Stimulated activated CD4-positive, alpha-beta T cell treated with anti-CD3 and anti-CD28 coated beads, TNF-alpha, amount 100 ng/mL, for 24 hours (primary cell): ENCODE measurements around the gene EIF5A2.
"Not testable (repeated sequence)": the region's sequence is repeated elsewhere in the genome, so short reads cannot be mapped to it uniquely, and the experiment has no call there.

ENCODE experiments used
- DNase-seq, 3 experiments: peaks; one replicate each; pipeline ENCODE4 v3.0.0-alpha.2; 2020; ENCODE audit warnings: low read depth in 3 of 3

EIF5A2 gene

GRCh38 chr3:170908235-170909116 is at the start of gene EIF5A2:
Gene EIF5A2, minus strand, starts transcription at chr3:170908637. Its CDS starts 831 bp downstream, at chr3:170907806.
- peak; percentile 89 to 95 (median 94) for DNase-seq

GRCh38 chr3:170956647-170957046 is 48.2 kb upstream of the EIF5A2 start:
- no peak for DNase-seq

- DNase-seq: no peak
Observed at GRCh38 chr3:170953736-170954135, 45.3 kb upstream of the EIF5A2 start.

DNA sequence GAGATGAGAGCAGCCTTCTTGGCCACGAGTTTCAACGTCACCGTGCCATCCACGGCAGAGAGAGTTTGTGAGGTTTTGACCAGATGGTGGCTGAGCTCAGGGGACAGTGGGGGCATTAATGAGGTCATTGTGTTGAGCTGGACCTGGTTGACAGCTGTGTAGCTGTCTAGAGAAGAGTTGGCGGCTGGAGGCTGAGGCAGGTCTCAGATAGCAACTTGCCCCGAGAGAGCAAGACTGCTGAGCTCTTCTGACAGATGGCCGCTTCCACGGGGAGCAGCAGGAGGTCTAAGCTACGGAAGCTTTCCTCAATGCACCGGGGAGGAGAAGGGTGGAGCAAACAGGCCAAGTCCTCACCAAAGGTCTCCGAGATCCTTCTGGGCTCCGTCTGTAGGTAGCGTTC is 44.8 kb upstream of the EIF5A2 start:
- DNase-seq: no peak

GRCh38 chr3:170949211-170949610 is 40.8 kb upstream of the EIF5A2 start:
- no peak for DNase-seq

- DNase-seq: no peak
Observed at GRCh38 chr3:170947018-170947769, 38.8 kb upstream of the EIF5A2 start.

DNA sequence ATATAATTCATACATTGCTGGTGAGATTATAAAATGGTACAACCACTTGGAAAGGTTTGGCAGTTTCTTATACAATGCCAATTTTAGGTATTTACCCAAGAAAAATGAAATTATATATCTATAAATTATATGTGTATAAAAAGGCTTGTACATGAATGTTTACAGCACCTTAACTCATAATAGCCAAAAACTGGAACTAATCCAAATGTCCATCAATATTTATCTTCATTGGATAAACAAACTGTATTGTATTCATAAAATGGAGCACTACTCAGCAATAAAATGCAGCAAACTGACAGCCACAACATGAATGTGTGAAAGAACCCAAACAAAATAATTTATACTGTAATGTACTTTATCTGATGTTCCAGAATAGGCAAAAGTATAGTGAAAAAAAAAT is 33.6 kb upstream of the EIF5A2 start:
- DNase-seq: no peak

DNA sequence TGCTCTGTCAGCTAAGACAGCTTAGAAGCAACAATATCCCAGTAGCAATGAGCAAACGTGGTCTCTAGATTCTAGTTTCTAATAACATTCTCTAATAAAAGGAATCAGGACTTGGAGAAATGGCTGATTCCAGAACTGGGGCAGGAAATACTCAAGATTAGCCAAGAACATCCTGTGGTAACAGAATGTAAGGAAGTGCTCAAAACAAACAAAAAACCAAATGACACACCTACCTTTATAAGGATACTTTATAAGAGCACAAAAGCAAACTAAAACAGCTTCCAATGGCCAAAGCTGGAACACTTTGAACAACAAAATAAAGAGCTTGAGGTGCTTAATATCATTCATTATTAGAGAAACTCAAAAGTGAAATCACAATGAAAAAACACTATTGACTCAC is 33.1 kb upstream of the EIF5A2 start:
- no peak for DNase-seq

DNA sequence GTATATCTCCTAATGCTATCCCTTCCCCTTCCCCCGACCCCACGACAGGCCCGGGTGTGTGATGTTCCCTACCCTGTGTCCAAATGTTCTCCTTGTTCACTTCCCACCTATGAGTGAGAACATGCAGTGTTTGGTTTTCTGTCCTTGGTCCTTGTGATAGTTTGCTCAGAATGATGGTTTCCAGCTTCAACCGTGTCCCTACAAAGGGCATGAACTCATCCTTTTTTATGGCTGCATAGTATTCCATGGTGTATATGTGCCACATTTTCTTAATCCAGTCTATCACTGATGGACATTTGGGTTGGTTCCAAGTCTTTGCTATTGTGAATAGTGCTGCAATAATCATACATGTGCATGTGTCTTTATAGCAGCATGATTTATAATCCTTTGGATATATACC is 24.6 kb upstream of the EIF5A2 start:
- not testable (repeated sequence) for DNase-seq

GRCh38 chr3:170923553-170923952 is 15.1 kb upstream of the EIF5A2 start:
- DNase-seq: not testable (repeated sequence)

- no peak for DNase-seq
Observed at GRCh38 chr3:170918715-170919114, 10.3 kb upstream of the EIF5A2 start.

- no peak for DNase-seq
Observed at GRCh38 chr3:170914690-170915089, 6.3 kb upstream of the EIF5A2 start.

DNA sequence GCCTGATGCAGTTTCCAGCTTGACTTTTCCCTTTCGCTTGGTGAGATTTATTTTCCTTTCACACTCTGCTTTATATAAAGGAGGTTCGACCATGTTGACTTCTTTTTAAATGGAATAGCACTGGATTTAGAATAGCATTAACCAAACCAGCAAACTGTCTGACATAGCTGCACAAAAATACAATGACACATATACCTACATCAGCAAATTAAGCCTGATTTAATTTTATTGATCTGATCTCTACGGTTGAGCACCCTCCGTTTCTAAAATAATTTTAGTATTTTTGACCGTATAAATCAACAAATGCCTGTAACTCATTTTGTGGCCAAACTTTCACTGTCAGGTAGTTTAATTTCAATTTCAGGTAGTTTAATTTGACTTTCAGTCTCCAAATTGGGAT is 5.8 kb upstream of the EIF5A2 start:
- no peak for DNase-seq

- no peak for DNase-seq
Observed at GRCh38 chr3:170911051-170911450, 2.6 kb upstream of the EIF5A2 start.

GRCh38 chr3:170910542-170910941 is 2.1 kb upstream of the EIF5A2 start:
- DNase-seq: no peak

DNA sequence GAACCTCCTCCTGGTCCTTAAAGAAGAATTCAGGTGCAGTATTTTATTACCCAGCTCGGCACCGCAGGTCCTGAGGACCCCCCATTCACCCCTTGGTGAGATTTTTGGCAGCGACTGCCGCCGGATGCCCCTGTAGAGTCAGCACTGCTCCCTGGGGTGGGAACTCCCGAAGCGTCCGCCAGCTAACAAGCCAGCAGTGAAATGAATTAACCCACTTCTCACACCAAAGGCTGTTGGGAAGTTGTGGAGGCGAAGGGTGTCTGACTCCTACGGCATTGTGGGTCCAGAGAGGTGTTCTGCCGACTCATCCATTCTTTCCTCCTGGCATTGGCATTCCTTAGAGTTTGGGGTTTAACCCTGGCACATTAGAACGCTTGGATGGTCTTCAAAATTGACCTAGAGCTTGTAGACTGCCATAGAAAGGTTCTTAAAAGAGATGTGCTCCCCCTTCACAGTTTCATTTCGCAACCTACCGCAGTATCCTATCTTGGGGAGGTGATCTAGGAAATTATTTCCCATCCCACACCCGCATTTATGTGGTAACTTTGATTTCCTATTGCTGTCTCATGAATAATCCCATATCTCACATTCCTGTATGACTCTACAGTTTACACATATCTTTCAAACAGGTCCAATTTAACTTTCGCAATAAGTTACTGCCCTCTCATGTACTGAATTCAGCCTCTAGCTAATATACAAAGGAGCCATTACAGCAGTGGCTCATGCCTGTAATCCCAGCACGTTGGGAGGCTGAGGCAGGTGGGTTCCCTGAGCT is 879 bp upstream of the EIF5A2 start:
- DNase-seq: no peak

- DNase-seq: no peak
Observed at GRCh38 chr3:170907637-170908234, 701 bp downstream of the EIF5A2 start.

DNA sequence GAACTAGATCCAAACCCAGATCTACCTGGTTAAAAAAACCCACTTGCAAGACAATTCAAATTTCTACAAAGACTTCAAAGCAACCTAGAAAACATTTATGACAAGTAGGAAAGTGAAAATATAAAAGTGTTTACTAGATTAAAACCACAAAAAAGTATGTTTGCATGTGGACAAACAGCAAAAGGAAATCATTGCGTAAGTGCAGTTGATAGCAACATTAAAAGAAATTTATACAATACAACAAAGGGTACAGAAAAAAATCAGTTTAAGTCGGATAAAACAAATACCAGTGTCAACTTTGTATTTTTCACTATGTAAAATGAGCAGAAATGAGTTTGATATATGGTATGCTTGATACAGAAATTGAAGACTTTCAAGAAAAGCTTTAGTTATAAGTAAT is 2.6 kb downstream of the EIF5A2 start:
- no peak for DNase-seq

GRCh38 chr3:170903123-170903522 is 5.3 kb downstream of the EIF5A2 start:
- no peak for DNase-seq

DNA sequence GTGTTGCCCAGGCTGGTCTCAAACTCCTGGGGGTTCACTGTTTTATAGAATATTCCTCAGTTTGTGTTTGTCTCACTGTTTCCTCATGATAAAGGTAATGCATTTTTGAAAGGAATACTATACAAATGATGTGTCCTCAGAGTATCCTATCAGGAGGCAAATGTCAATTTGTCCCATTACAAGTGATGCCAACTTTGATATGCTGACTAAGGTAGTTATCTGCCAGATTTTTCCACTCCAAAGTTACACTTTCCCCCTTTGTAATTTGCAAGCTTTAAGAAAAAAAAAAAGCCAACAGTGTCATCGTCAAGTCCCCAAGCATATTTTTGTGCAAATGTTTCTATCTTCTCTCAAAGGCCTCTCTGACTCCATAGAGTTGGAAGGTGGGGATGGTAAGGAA is 9.0 kb downstream of the EIF5A2 start:
- no peak for DNase-seq

DNA sequence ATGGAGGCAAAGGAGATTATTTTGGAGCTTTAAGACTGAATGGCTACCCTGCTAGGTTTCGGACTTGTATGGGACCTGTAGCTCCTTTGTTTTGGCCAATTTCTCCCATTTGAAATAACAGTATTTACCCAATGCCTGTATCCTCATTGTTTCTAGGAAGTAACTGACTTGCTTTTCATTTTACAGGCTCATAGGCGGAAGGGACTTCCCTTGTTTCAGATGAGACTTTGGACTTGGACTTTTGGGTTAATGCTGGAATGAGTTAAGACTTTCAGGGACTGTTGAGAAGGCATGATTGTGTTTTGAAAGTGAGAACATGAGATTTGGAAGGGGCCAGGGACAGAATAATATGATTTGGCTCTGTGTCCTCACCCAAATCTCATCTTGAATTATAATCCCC is 10.5 kb downstream of the EIF5A2 start:
- no peak for DNase-seq

- not testable (repeated sequence) for DNase-seq
Observed at GRCh38 chr3:170897199-170897598, 11.2 kb downstream of the EIF5A2 start.
